GM18517 (cell line): ENCODE measurements around the gene ZFP36L1.
"Not testable (repeated sequence)": the region's sequence is repeated elsewhere in the genome, so short reads cannot be mapped to it uniquely, and the experiment has no call there.

Experiments used
- ATAC-seq: cut with Tn5 transposase; IDR thresholded peaks from one replicate; pipeline ENCODE4 v1.9.1; 2021; ENCODE audit warnings: mild to moderate bottlenecking, moderate library complexity; ENCODE audit not compliant: unreplicated experiment

ZFP36L1 gene

GRCh38 chr14:68766299-68767247, 26.3 kb downstream of the ZFP36L1 start:
- ATAC-seq = no peak

DNA sequence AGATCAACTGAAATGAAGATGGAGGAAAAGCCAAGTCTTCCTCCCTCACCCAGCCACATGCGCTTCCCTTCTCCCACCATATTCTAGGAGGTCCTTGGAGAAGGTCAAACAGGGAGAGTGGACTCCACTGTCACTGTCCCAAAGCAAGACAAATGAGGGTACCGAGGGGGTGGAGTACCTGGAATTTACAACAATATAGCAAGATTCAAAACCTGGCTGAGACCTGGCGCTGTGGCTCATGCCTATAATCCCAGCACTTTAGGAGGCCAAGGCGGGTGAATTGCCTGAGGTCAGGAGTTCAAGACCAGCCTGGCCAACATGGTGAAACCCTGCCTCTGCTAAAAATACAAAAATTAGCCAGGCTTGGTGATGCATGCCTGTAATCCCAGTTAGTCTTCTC, 29.0 kb downstream of the ZFP36L1 start:
- not testable (repeated sequence) for ATAC-seq

DNA sequence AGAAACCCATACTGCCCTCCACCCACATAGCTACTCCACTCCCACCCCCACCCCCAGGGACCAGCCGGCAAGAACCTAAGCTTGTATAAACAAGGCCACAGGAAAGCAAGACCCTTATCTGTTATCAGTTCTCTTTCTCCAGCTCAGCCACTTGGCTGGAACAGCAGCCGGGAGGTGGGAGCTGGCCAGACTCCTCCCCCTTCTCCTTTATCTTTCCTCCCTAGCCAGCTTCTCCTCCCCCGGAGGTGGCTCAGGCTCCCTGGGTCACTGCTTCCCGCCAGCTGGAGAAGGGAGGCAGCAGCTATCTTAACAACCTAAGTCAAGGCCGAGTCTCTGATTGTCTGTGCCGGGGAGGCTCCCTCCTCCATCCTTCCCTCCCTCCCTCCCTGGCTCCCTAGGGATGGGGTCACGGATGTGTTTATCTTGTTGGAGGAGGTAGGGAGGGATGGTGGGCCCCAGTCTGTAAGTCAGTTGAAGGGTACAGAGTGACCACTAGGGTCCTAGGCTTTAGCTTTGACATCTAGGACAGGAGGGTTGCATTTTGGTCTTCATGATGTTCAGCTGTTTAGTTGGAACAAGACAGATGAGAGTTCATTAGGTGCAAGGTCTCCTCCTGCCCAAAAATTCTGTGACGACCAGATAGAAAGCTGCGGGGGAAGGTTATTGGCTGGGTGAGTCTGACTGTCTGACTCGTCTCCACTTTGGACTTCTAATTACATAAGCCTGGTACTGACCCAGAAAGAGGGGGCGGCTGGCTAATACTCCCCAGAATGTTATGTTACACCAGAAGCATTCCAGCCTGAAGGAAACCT, 29.7 kb downstream of the ZFP36L1 start:
- ATAC-seq = no peak

GRCh38 chr14:68761391-68761790, 31.5 kb downstream of the ZFP36L1 start:
- no peak for ATAC-seq

DNA sequence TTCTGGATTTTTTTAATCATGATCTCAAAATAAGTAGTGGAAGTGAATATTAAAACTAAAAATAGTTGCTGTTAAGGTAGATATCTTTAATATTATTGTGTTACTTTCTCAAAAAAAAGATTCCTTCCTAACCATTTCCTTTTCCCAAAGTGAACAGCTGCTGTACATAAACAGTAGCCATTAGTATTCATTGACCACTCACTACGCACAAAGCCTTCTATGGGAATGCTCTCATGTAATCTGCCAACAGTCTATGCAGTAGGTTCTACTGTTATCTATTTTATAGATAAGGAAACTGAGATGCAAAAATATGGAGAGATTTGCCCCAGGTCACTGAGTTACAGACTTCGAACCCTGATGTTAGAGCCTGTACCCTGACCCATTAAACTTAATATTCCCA, 32.1 kb downstream of the ZFP36L1 start:
- ATAC-seq = no peak

DNA sequence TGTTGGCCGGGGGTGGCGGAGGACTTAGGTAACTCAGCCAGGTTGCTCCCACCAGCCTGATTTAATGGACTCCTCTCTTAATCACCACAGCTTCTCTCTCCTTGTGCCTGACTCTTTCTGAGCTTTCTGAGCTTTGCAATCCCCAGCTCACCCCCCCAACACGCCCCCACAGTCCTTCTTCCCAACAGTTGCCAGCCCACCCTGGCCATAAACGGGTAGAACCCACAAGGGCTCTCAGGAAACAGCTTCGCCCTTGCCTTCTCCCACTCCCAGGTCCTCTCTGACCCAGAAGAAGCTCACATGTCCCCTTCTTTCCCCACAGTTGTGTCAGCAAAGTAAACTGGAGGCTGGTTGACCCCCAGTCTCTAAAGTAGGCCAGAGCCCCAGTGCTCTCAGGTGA, 32.9 kb downstream of the ZFP36L1 start:
- no peak for ATAC-seq

- ATAC-seq = no peak
Measured at GRCh38 chr14:68759017-68759560, 33.8 kb downstream of the ZFP36L1 start.

GRCh38 chr14:68758301-68758700, 34.6 kb downstream of the ZFP36L1 start:
- no peak for ATAC-seq

GRCh38 chr14:68757618-68758081, 35.2 kb downstream of the ZFP36L1 start:
- no peak for ATAC-seq

DNA sequence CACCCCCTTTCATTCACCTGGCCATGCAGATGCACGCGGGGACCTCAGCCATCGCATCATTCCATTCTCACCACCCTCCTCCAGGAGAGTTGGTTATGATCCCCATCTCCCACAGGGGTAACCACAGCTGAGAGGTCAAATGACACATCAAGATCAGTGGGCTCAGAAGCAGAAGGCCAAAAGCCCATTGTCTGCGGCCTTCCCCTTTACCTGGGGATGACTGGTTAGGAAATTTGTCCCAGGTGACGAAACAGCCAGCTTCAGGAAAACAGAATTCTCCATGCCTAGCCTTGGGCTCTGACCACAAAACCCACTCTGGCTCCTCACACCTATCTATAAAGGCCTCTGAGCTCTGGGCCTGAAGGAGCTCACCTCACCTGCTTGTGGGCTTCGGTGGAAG, 36.1 kb downstream of the ZFP36L1 start:
- ATAC-seq = no peak

DNA sequence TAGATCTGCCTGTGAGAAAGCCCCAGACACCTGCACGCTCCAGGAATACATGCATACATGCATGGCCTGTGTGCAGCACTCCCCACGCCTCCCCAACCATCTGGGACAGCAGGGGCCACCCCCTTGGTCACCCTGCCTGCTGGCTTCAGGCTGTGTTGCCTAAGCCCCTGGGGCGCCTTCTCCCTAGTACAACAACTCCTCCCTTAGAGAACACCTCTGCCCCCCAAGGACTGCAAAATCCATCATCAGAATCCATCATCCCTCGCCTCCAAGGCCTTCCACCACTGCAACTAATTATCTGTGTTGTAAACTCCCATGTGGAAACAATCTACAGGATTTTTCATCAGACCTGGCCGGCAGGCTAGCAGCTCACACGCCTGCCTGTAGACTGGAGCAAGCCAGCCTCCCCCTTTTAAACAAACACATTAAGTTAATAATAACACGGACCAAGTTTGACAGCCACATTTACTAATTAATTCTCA, 36.8 kb downstream of the ZFP36L1 start:
- ATAC-seq = no peak

DNA sequence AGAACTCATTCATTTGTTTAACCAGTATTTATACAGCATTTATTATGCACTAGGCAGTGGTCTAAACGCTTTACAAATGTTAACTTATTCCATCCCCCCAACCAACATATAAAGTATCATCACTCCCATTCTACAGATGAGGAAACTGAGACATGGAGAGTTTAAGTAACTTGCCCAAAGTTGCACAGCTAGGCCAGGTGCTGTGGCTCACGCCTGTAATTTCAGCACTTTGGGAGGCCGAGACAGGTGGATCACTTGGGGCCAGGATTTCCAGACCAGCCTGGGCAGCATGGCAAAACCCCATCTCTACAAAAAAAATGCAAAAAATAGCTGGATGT, 37.9 kb downstream of the ZFP36L1 start:
- ATAC-seq = no peak

DNA sequence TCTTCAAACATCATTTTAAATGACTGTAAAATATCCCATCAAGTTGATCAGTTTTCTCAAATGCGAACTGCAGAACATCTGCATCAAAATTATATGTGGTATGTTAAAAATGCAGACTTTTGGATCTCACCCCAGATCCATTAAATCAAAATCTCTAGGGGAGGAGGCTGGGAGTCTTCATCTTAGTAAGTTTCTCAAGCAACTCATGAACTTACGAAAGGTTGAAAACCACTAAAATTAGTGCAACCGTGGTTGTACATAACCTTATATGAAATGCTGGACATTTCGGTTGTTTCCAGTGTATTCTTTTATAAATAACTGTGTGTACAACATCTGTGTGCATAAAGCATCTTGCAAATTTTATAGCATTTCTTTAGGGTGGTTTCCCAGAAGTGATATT, 39.2 kb downstream of the ZFP36L1 start:
- ATAC-seq = no peak

DNA sequence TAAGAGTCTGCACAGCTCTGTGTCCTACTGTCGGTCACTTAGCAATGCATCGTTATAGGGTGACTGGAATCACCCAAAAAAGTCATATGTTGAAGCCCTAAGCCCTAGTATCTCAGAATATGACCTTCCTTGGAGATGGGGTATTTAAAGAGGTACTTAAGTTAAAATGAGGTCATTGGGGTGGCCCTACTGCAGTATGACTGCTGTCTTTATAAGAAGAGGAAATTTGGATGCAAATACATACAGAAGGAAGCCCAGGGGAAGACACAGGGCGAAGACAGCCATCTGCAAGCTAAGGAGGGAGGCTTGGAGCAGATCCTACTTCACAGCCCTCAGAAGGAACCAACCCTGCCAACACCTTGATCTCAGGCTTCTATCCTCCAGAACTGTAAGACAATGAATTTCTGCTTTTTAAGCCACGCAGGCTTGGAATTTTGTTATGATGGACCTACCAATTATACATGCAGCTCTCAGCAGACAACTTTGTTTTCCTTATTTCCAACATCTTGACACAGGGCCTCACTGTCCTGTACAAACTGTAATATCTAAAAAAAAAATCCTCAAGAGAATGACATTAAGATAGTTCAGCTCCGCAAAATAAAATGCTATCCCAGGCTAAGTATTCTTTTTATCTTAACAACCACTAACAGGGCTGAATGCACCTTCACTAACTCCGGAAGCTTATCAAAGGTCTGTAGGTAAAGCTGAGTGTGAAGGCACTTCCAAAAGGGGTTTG, 40.4 kb downstream of the ZFP36L1 start:
- ATAC-seq = no peak

GRCh38 chr14:68749487-68750475, 43.1 kb downstream of the ZFP36L1 start:
- ATAC-seq = no peak

DNA sequence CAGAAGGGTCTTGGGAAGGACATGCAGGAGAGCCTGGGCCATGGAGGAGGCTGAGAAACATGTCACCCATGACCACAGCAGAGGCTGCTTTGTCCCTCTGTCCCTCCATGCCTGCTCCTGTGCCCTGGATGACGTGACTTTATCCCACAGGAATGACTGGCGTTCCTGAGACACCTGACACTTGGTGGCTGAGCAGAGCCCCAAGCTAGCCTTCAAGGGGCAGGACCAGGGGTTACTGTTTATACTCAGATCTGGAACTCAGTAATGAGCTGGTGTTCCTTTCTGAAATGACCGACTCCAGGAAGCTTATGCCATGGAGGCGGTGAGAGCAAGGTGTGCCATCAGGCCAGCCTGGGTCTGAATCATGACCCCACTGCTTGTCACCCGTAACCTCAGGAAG, 44.2 kb downstream of the ZFP36L1 start:
- ATAC-seq = no peak

DNA sequence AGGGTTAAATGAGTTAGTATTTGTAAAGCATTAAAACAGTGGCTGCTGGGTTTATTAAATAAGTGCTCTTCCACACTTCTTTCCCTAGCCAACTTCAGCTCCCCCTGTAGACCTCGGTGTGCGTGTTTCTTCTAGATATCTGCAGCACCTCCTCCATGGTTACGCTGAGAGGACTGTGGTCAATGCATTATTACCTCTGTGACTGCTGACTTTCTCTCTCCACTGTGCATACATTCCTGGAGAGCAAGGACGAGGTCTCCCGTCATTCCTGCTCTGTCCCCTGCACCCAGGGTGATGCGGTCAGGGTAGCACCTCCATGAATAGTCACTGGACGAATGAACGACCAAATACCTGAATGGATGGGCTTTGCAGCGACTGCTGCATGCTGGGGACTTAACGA, 44.6 kb downstream of the ZFP36L1 start:
- no peak for ATAC-seq

DNA sequence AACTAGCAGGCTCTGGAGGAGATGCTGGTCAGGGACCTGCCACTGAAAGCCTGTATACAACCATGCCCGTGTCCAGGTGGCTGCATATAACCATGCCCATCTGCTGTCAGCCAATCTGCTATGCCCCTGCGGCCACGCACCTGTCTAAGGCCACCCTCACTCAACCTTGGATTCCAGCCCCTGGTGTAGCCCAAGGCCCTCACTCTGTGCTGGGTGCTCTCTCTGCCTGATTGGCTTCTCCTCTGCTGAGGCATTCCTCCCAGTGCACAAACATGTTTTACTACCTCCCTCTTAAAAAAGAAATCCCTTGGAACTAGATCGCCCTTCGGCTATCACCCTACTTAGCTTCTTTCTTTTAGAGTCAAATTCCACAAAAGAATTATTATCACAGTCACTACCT, 45.5 kb downstream of the ZFP36L1 start:
- ATAC-seq = no peak

DNA sequence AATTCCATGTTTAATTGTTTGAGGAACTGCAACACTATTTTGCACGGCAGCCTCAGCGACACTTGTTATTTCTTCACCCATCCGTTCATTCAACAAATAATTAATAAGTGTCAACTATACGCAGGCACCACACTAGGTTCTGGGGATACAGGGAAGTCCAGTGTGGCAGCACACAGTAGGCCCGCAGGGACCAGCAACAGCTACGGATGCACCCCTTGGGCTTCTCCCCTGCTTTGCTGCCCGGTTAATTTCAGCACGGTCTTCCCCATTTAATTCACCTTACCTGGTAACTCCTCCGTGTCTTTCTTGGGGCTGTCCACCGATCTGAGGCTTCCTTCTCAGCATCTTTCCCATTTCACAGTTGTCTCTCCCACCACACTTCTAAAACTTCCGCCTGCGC, 48.3 kb downstream of the ZFP36L1 start:
- ATAC-seq = no peak
